ENCODE results near the gene RBM22. TPM values are rescaled to one million over a fixed set of nuclear protein-coding genes. Genes with fewer than 3 reads are reported as not detected.

RBM22 gene
- polyA plus RNA-seq, 2 of the 4 experiments (the other 2 are of a cell fraction): 42.2 to 75.7 TPM

- 89% methylated on average over 19 of the region's 25 CpGs for WGBS (ENCODE audit: missing lambda C conversion rate)
- Histone ChIP-seq H3K4me2 (no peak overlapping the region), H3K27ac (peak overlapping the region in 1 of 2 experiments; percentile 44; a peak in 1 of 6 replicates), H3K4me3 (no peak overlapping the region), H3K9me3 (no peaks in the 10 kb centered on the region), H3K4me1 (peaks cover 62% of the 10 kb centered on the region)
- FAIRE-seq: no peak
- CTCF ChIA-PET: interaction anchor here (1.1 to 10.6 kb wide), 5 partner anchors 9 to 123 kb away, joined by 3 to 143 read pairs (median 4); partner anchors contain the start of gene MYOZ3
- POLR2A ChIA-PET: no interaction called here
- DNase-seq (ENCODE audit: low read depth in 1 of 2, low spot score in 1 of 2): no peak
- TF ChIP-seq MAFK (IDR thresholded peaks at IDR 0.05; ENCODE audit: partially characterized antibody): peak; percentile 50
- TF ChIP-seq FOSB (CRISPR knock-in tag; IDR thresholded peaks at IDR 0.05): no peak
- no peak for ATAC-seq
Observed at GRCh38 chr5:150647275-150648251, 53.3 kb downstream of the RBM22 start.

GRCh38 chr5:150645070-150645700 lies 55.7 kb downstream of the RBM22 start:
- TF ChIP-seq CEBPB (IDR thresholded peaks at IDR 0.05) (peak; percentile 50 to 54; a peak in 2 of 4 replicates), FOSB (CRISPR knock-in tag; IDR thresholded peaks at IDR 0.05) (no peak)
- H3K9me3 ChIP-seq: no peaks in the 10 kb centered on the region
- FAIRE-seq: no peak
- ChIA-PET CTCF (interaction anchor here (0.7 to 10.6 kb wide), 6 partner anchors 11 to 186 kb away, joined by 3 to 143 read pairs (median 8); partner anchors contain the start of gene MYOZ3), POLR2A (no interaction called here)
- peak overlapping the region; percentile 95 to 96 for H3K27ac ChIP-seq
- no peak for ATAC-seq
- DNase-seq (ENCODE audit: low read depth in 1 of 2, low spot score in 1 of 2): no peak
- peak overlapping the region; percentile 93 for H3K4me2 ChIP-seq
- peaks cover 54% of the 10 kb centered on the region for H3K4me1 ChIP-seq
- H3K4me3 ChIP-seq: no peak overlapping the region
- 42% methylated on average over 4 of the region's 4 CpGs for WGBS (ENCODE audit: missing lambda C conversion rate)

- Histone ChIP-seq H3K9me3 (no peaks in the 10 kb centered on the region), H3K4me2 (peak overlapping the region; percentile 93), H3K27ac (peak overlapping the region; percentile 95 to 96), H3K4me1 (peaks cover 57% of the 10 kb centered on the region), H3K4me3 (no peak overlapping the region)
- ChIA-PET CTCF (interaction anchor here (0.7 to 10.6 kb wide), 7 partner anchors 12 to 186 kb away, joined by 3 to 143 read pairs (median 6); partner anchors contain the start of gene MYOZ3), POLR2A (interaction anchor here (1.4 kb wide), 1 partner anchor 11 kb away, joined by 4 read pairs; no protein-coding TSS in a partner anchor)
- DNase-seq (ENCODE audit: low read depth in 1 of 2, low spot score in 1 of 2): no peak
- ATAC-seq: no peak
- FAIRE-seq: no peak
- TF ChIP-seq JUN (IDR thresholded peaks at IDR 0.05) (no peak), NR3C1 (IDR thresholded peaks at IDR 0.05) (no peak), FOSB (CRISPR knock-in tag; IDR thresholded peaks at IDR 0.05) (no peak), RFX5 (IDR thresholded peaks at IDR 0.05) (no peak), SREBF2 (IDR thresholded peaks at IDR 0.05) (no peak), EHMT2 (IDR thresholded peaks at IDR 0.05; ENCODE audit: low read depth) (no peak), EP300 (IDR thresholded peaks at IDR 0.05) (no peak), HES2 (IDR thresholded peaks at IDR 0.05) (no peak), FOXS1 (CRISPR knock-in tag; IDR thresholded peaks at IDR 0.05) (no peak), SMC3 (IDR thresholded peaks at IDR 0.05) (no peak), KDM5A (IDR thresholded peaks at IDR 0.05) (no peak), MYC (IDR thresholded peaks at IDR 0.05; ENCODE audit: borderline replicate concordance, low read length) (no peak)
- 17% methylated on average over 2 of the region's 2 CpGs for WGBS (ENCODE audit: missing lambda C conversion rate)
Observed at GRCh38 chr5:150644514-150644913, 56.3 kb downstream of the RBM22 start.

- no peak overlapping the region for H3K4me3 ChIP-seq
- WGBS (ENCODE audit: missing lambda C conversion rate): 75% methylated on average over 5 of the region's 5 CpGs
- H3K4me2 ChIP-seq: peak overlapping the region; percentile 93
- no peak for ATAC-seq
- ChIA-PET CTCF (interaction anchor here (2.1 to 10.6 kb wide), 4 partner anchors 12 to 185 kb away, joined by 6 to 143 read pairs (median 52); partner anchors contain the start of gene MYOZ3), POLR2A (interaction anchor here (1.4 kb wide), 1 partner anchor 11 kb away, joined by 4 read pairs; no protein-coding TSS in a partner anchor)
- H3K9me3 ChIP-seq: no peaks in the 10 kb centered on the region
- no peak for DNase-seq (ENCODE audit: low read depth in 1 of 2, low spot score in 1 of 2)
- peaks cover 61% of the 10 kb centered on the region for H3K4me1 ChIP-seq
- peak overlapping the region; percentile 95 to 96 for H3K27ac ChIP-seq
- FAIRE-seq: no peak
- TF ChIP-seq MAFK (IDR thresholded peaks at IDR 0.05; ENCODE audit: partially characterized antibody) (peak; percentile 71), HEYL (CRISPR knock-in tag; IDR thresholded peaks at IDR 0.05) (no peak)
Observed at GRCh38 chr5:150644058-150644457, 56.8 kb downstream of the RBM22 start.
